Ovary (tissue), 3 donors: ENCODE results near the gene SKAP2.

Source experiments
- CTCF ChIP-seq, 3 donors: fragments of 450-650 bp in 2 of 3; fragments of 200-600 bp in 1 of 3; IDR thresholded peaks; one replicate each; pipeline versions ENCODE4 v1.5.1 to v1.8.0; 2016 to 2022; ENCODE audit warnings: antibody characterized with exemption in 3 of 3, mild to moderate bottlenecking in 1 of 3
- POLR2A ChIP-seq: fragments of 450-650 bp; IDR thresholded peaks from one replicate; pipeline ENCODE4 v1.6.1; 2017; ENCODE audit warnings: antibody characterized with exemption, mild to moderate bottlenecking, moderate library complexity
- donor health status: DM: no; HTN: no; CAD: no.

GRCh38 chr7:26626687-26627086, 237.7 kb downstream of the SKAP2 start:
- TF ChIP-seq CTCF (IDR thresholded peaks at IDR 0.05) (no peak), POLR2A (no peak)
